Fibroblast of the conjunctiva (primary cell): ENCODE results near the gene SPACA4.
"Not testable (repeated sequence)": the region's sequence is repeated elsewhere in the genome, so short reads cannot be mapped to it uniquely, and the experiment has no call there.

Source experiments
- DNase-seq: peaks from one replicate; pipeline ENCODE4 v3.0.0-alpha.2; 2010; ENCODE audit warnings: low read depth

The SPACA4 gene

DNA sequence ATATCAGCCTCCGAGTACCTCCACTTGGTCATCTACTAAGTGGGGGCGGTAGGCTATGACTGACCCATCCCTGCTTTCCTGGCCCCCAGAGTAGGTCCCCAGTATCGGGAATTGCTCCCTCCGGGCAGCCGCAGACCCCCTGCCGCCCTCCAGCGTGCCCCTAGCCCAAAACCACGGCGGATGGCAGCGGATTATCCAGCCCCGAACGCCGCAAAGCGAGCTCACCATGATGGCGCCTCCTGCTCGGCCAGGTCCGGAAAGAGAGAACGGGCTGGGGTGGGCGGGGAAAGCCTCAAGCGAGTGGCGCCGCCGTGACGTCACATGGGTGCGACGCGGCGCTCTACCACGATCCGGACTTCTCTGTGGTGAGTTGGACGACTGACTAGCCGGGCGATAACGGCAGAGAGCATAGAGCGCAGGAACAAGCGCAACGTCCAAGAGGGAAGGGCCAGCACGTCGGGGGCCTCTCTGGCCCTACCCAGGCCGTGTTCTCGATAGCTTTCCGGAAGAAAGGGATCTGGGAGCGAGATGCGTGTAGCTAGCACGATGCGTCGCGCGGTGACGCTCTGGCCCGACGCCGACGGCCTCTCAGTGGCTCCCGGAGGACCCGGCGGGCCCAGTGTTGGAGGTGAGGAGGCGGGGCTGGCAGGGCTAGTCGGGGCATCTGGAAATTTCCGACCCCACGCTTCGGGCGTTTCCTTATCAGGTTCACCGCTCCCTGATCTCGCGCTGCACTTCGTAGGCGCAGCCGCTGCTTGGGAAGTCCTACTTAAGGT is 12.6 kb downstream of the SPACA4 start, which contains the start of the genes RPL18 and SPHK2:
RPL18 (minus strand) TSS at position 263 of the 776 bp plus-strand sequence; CDS start at position 228, 35 bp downstream.
SPHK2 (plus strand) TSS at position 591 of the 776 bp plus-strand sequence. CDS start 1,009 bp downstream, outside the sequence.
- DNase-seq = peak; percentile 100

DNA sequence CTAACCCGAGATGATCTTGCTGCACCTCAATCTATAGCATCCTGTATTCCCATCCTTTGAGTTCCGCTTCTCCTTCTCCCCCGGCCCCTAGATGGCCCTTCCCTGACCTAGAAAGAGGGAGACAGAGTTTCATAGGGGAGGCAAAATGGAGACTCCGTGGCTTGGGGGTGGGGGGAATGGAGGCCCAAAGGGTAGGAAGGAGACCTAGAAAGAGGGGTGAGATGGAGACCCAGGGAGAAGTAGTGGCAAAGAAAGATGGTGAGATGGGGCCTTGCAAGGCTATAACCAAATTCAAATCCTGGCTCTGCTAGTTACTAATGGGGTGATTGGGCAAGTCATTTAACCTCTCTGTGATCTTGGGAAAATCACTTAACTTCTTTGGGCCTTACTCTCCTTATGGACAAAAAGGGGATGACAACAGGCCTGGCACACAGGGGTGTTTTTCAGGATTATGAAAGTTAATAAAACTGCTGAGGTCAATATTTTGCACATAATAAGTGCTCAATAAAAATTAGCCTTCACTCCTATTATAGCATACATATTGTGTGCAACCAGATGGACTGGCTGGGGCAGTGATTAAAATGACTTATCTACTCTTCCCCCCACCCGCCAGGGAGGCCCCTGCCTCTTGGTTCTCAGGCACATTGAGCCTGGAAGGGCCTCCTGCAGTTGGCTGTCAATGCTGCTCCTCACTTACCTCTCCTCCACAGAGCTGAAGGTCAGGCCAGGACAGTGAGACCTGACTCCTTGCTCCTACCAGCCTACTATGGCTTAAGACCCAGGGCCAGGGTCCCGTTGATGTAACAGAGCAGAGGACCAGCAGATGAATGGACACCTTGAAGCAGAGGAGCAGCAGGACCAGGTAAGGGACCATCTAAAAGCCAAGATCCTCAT is 13.4 kb downstream of the SPACA4 start:
- no peak for DNase-seq

DNA sequence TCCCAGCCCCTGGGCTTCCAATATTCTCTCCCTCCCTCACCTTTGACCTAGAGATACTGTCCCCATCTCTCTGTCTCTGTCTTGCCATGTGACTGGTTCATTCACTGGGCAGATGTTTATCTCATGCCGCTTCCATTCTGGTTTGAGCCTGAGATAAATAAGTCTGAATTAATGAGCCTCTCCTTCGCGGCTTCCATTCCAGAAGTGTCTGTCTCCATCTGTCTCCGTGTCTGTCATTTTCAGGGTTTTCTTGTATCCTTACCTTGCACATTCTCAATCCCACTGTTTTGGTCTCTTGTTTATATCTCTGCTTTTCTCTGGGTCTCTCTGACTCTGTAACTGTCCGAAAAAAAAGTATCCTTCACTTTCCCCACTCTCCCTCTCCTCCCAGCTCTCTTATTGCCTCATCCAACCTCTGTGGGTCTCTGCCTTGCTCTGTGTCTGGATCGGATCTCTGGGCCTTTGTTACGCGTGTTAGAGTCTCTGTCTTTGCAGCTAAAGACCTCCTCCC is 17.1 kb downstream of the SPACA4 start:
- no peak for DNase-seq

DNA sequence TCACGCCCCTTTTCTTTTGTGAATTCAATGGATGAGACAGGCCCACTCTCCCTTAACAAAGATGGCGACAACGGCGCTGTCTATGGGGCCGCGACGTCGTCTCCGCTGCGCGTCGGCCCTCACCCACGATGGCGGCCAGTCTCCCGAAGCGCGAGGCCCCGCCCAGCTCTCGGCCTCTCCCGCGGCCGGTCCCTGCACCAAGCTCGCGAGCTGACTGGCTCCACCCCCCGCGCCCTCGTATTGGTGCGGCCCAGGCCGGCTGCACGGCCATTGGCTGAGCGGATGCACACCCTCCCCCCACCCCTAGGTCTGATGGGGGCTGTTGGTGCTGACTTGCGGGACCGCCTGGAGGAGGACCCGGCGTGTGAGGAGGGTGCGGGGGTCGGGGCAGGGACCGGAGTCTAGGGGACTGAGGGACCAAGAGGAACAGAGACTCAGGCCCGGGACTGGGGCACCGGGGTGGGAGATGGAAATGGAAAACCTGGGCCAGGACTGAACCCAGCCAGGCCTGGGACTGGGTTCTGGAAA is 17.6 kb downstream of the SPACA4 start:
- DNase-seq = peak; percentile 95

DNA sequence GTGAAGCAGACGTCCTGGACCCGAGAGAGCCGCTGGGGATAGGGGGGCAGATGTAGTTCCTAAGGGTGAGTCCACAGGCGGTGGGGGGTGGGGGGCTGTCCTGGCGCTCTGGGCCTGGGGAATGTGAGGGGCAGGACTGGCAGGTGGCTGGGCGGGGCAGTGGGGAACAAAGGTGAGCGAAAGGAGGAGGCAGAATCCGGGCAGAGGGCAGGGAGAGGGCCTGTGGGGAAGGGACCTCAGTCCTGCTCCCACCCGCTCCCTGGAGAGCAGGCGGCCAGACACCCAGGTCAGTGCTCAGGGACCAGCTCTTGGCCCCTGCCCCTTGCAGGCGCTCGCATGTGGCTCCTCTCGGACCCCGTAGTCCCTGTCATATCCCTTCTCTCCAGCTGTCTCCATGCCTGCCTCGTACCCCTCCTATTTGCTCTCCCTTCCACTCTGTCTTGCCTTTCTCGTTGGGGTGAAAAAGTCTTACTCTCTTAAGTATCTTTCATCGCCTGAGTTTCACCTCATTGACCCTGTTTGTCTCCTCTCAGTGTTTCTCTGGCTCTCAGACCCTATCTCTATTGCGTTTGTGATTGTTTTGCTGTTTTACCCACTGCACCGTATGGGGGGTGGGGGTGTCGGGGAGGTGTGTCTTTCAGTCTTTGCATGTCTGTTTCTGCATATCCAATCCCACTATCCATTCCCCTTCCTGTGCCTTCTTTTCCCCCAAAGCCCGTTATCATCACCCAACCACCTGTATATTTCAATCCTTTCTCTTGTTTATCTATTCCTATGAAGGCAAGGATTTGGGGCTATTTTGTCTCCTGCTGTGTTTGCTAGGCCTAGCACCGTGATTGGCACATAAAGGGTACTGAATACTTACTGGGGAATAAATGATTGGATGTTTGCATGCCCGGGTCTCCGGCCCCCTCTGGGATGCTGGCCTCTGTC is 18.5 kb downstream of the SPACA4 start:
- DNase-seq = no peak

DNA sequence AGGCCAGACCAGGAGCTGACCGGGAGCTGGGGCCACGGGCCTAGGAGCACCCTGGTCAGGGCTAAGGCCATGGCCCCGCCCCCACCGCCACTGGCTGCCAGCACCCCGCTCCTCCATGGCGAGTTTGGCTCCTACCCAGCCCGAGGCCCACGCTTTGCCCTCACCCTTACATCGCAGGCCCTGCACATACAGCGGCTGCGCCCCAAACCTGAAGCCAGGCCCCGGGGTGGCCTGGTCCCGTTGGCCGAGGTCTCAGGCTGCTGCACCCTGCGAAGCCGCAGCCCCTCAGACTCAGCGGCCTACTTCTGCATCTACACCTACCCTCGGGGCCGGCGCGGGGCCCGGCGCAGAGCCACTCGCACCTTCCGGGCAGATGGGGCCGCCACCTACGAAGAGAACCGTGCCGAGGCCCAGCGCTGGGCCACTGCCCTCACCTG is 19.4 kb downstream of the SPACA4 start:
- no peak for DNase-seq

DNA sequence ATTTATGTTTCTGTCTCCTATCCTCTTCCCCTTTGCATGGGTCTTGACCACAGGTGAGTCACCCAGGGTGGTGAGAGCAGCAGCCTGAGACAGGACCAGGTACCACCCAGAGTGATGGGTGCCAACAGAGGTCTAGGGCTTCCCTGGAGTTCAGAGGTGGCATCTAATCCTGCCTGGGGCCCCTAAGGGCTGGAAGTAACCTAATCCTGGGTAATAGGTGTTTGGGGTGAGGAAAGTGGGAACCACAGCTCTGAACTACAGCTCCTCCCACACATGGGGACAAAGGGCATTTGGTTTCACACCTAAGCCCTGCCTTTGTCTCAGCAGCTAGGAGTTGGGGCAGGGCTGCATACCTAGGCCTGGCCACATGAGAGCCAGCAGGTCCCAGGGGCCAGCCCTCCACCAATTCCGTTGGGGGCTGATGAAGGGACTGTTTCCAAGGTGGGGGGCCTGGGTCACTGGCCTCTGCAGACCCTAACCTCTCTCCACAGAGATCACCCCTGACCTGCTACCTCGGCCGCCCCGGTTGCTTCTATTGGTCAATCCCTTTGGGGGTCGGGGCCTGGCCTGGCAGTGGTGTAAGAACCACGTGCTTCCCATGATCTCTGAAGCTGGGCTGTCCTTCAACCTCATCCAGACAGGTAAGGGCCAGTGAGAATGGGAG is 20.8 kb downstream of the SPACA4 start:
- no peak for DNase-seq

DNA sequence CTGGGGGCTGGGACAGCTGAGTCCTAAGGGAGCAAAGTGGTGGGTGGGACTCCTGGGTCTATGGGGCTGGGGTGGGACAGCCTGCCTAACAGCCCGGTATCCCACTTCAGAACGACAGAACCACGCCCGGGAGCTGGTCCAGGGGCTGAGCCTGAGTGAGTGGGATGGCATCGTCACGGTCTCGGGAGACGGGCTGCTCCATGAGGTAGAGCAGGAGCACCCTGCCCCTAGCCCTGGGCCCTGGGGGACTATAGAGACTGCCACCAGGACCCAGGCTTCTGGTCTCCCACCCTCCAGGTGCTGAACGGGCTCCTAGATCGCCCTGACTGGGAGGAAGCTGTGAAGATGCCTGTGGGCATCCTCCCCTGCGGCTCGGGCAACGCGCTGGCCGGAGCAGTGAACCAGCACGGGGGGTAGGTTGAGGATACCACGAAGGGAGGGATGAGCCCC is 21.3 kb downstream of the SPACA4 start:
- DNase-seq = no peak

DNA sequence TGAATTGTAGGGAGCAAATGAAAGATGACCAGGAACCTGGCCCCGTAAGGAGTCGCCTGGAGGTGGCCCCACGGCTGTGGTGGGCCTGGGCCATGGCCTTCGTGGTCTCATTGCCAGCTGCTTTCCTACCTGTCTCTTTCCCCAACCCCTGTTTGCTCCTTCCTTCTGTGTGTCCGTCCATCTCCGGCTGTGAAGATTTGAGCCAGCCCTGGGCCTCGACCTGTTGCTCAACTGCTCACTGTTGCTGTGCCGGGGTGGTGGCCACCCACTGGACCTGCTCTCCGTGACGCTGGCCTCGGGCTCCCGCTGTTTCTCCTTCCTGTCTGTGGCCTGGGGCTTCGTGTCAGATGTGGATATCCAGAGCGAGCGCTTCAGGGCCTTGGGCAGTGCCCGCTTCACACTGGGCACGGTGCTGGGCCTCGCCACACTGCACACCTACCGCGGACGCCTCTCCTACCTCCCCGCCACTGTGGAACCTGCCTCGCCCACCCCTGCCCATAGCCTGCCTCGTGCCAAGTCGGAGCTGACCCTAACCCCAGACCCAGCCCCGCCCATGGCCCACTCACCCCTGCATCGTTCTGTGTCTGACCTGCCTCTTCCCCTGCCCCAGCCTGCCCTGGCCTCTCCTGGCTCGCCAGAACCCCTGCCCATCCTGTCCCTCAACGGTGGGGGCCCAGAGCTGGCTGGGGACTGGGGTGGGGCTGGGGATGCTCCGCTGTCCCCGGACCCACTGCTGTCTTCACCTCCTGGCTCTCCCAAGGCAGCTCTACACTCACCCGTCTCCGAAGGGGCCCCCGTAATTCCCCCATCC is 22.1 kb downstream of the SPACA4 start:
- no peak for DNase-seq

DNA sequence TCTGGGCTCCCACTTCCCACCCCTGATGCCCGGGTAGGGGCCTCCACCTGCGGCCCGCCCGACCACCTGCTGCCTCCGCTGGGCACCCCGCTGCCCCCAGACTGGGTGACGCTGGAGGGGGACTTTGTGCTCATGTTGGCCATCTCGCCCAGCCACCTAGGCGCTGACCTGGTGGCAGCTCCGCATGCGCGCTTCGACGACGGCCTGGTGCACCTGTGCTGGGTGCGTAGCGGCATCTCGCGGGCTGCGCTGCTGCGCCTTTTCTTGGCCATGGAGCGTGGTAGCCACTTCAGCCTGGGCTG is 22.7 kb downstream of the SPACA4 start:
- DNase-seq = no peak

DNA sequence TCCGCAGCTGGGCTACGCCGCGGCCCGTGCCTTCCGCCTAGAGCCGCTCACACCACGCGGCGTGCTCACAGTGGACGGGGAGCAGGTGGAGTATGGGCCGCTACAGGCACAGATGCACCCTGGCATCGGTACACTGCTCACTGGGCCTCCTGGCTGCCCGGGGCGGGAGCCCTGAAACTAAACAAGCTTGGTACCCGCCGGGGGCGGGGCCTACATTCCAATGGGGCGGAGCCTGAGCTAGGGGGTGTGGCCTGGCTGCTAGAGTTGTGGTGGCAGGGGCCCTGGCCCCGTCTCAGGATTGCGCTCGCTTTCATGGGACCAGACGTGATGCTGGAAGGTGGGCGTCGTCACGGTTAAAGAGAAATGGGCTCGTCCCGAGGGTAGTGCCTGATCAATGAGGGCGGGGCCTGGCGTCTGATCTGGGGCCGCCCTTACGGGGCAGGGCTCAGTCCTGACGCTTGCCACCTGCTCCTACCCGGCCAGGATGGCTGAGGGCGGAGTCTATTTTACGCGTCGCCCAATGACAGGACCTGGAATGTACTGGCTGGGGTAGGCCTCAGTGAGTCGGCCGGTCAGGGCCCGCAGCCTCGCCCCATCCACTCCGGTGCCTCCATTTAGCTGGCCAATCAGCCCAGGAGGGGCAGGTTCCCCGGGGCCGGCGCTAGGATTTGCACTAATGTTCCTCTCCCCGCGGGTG is 23.2 kb downstream of the SPACA4 start:
- DNase-seq = no peak

DNA sequence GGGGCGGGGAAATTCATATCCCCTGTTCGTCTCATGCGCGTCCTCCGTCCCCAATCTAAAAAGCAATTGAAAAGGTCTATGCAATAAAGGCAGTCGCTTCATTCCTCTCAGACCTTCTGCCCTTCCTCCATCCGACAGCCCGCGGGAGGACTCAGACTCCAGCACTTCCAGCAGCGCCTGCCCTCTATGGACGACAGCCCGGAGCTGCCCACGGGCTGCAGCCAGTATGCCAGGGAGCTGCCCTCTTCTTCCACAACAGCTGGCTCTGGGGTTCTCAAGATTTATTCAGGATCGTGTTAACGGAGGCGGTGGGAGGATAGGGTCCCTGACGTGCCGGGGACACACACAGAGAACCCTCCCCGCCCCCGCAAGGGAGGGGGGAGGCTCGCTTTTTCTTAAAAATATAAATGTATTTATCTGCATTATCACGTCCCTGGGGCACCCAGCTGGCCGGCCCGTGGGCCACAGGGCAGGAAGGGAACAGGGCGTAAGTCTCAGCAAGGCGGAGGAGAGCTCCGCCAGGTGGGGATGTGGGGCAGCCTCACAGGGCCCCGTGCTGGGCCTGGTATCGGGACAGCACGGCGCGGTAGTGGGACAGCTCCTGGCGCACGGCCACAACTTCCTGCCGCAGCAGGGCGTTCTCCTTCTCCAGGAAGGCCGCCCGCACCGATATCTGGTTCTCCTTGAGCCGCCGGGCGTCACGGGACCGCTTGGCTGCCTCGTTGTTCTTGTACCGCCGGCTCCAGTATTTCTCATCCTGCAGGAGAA is 23.9 kb downstream of the SPACA4 start:
- no peak for DNase-seq

DNA sequence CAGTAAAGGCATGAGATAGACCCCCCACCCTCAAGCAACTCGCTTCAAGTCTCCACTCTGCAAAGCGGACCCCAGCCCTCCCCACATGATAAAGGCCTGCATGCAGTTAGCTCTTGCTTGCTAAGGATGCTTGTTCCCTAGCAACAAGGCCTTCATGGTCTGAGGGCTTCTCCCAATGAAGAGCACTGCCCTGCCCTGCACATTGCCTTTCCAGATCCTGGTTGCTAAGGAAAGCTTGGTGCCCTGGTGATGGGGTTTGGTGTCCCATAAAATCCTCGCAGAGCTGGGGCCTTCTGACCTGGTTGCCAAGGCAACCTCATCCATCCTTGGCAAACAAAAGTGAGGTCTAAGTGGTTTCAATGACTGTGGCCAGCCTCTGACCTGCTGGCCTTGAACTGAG is 24.7 kb downstream of the SPACA4 start:
- DNase-seq = no peak

DNA sequence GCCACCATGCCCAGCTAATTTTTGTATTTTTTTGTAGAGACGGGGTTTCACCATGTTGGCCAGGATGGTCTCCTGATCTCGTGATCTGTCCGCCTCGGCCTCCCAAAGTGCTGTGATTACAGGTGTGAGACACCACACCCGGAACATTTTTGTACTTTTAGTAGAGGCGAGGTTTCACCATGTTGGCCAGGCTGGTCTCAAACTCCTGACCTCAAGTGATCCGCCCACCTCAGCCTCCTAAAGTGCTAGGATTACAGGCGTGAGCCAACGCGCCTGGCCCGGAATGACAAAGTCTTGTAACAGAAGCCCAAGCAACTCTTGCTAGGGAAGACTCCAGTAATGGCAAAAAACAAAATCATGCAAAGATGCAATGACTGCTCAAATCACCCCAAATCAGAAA is 25.7 kb downstream of the SPACA4 start:
- DNase-seq = not testable (repeated sequence)

DNA sequence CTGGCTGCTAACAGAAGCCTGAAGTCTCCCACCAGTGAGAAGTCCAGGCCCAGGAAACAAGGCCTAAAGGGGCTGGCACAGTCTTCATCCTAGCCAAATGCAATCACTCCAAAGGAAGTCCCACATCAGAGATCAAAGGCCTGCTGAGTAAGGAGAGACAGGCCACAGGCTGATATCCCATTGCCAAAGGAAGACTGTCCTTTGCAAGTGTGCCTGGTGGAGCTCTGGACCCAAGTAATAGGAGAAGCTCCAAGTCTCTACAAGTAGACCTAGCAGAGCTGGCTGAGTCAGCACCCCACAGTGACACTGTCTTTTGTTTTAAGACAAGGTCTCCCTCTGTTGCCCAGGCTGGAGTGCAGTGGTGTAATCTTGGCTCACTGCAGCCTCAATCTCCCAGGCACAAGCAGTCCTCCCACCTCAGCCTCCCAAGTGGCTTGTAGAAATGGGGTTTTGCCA is 26.2 kb downstream of the SPACA4 start:
- no peak for DNase-seq

DNA sequence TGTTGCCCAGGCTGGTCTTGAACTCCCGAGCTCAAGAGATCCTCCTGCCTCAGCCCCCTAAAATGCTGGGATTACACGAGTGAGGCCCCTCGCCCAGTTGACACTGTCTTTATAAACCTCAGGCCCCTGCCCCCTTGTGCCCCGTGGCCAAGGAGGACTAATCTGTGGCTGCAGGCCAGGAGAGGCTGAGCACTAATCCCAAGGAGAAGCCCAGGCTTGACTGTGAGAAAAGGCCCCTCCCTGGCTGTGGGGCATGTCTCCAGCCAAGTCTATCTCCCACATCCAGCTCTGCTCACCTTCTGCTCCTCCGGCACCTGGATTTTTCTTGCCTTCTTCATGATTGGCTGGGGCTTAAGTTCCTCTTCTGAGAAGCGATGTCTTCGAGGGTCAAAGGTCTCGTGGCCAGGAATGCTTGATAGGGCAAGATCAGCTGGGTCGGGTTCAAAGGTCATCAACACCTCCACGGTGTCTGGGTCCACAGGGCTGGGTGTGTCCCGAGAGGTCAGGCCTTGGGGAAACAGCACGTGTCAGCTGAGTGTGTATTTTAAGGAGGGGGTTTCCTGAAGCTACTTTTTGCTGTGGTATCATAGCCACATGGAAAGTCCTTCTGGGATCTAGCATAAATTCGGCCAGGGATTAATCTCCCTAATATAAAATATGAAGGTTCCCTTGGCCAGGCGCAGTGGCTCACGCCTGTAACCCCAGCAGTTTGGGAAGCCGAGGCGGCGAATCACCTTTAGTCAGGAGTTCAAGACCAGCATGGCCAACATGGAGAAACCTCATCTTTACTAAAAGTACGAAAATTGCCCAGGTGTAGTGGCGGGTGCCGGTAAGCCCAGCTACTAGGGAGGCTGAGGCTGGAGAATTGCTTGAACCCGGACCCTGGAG is 26.9 kb downstream of the SPACA4 start:
- no peak for DNase-seq

DNA sequence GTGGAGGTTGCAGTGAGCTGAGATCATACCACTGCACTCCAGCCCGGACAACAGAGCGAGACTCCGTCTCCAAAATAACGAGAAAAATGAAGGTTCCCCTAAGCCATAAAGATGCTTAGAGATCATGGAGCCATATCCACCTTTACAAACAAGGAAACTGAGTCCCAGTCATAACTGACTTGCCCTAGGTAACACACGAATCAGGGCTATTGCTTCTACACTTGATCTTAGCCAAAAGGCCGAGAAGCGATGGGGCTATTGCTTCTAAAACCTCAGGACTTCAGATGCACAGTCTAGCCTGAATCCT is 27.4 kb downstream of the SPACA4 start:
- no peak for DNase-seq
